ENCODE measurements around the gene ZNF524.

Gene ZNF524

GRCh38 chr19:55590109-55590508 is 10.0 kb upstream of the ZNF524 start:
- Histone ChIP-seq H3K4me2 (ENCODE audit: insufficient read depth, low read length) (no peak overlapping the region), H3K79me2 (ENCODE audit: insufficient read depth, low read length) (no peaks in the 10 kb centered on the region), H3K4me3 (ENCODE audit: low read depth in 1 of 2, low read length in 2 of 2) (no peak overlapping the region), H3K27ac (ENCODE audit: low read length) (no peak overlapping the region), H3K4me1 (ENCODE audit: insufficient read depth, low read length) (peaks cover 34% of the 10 kb centered on the region), H3K9ac (ENCODE audit: low read depth, low read length) (no peak overlapping the region), H3K9me3 (ENCODE audit: insufficient read depth, low read length, severe bottlenecking) (no peaks in the 10 kb centered on the region), H3K27me3 (ENCODE audit: insufficient read depth, low read length, poor library complexity) (no peaks in the 10 kb centered on the region), H2AFZ (ENCODE audit: low read depth, low read length) (no peak overlapping the region), H3K36me3 (ENCODE audit: insufficient read depth, low read length) (peaks cover 17% of the 10 kb centered on the region), H4K20me1 (ENCODE audit: insufficient read depth, low read length) (no peaks in the 10 kb centered on the region)
- no peak for TF ChIP-seq CTCF (IDR thresholded peaks at IDR 0.05; ENCODE audit: borderline replicate concordance, extremely low read depth, low read length, poor library complexity, severe bottlenecking)
- TF ChIP-seq EZH2 (IDR thresholded peaks at IDR 0.05; ENCODE audit: borderline replicate concordance, low read depth, low read length, severe bottlenecking), result no peak
- DNase-seq (no peak), ATAC-seq (ENCODE audit: insufficient read depth, low read depth) (no peak)

GRCh38 chr19:55590617-55591016 is 9.5 kb upstream of the ZNF524 start:
- Histone ChIP-seq H3K9me3 (ENCODE audit: insufficient read depth, low read length, severe bottlenecking) (no peaks in the 10 kb centered on the region), H3K9ac (ENCODE audit: low read depth, low read length) (no peak overlapping the region), H3K4me3 (ENCODE audit: low read depth in 1 of 2, low read length in 2 of 2) (no peak overlapping the region), H3K36me3 (ENCODE audit: insufficient read depth, low read length) (peaks cover 22% of the 10 kb centered on the region), H3K79me2 (ENCODE audit: insufficient read depth, low read length) (no peaks in the 10 kb centered on the region), H3K27ac (ENCODE audit: low read length) (no peak overlapping the region), H3K27me3 (ENCODE audit: insufficient read depth, low read length, poor library complexity) (no peaks in the 10 kb centered on the region), H2AFZ (ENCODE audit: low read depth, low read length) (no peak overlapping the region), H3K4me1 (ENCODE audit: insufficient read depth, low read length) (peaks cover 29% of the 10 kb centered on the region), H4K20me1 (ENCODE audit: insufficient read depth, low read length) (no peaks in the 10 kb centered on the region), H3K4me2 (ENCODE audit: insufficient read depth, low read length) (no peak overlapping the region)
- TF ChIP-seq EZH2 (IDR thresholded peaks at IDR 0.05; ENCODE audit: borderline replicate concordance, low read depth, low read length, severe bottlenecking) (no peak), CTCF (IDR thresholded peaks at IDR 0.05; ENCODE audit: borderline replicate concordance, extremely low read depth, low read length, poor library complexity, severe bottlenecking) (no peak)
- ATAC-seq (ENCODE audit: insufficient read depth, low read depth) (no peak), DNase-seq (peak; percentile 35)

GRCh38 chr19:55591555-55591954 is 8.5 kb upstream of the ZNF524 start:
- H3K36me3 ChIP-seq (ENCODE audit: insufficient read depth, low read length), result peaks cover 32% of the 10 kb centered on the region
- ATAC-seq (ENCODE audit: insufficient read depth, low read depth) (no peak), DNase-seq (no peak)
- no peak overlapping the region for H3K4me2 ChIP-seq (ENCODE audit: insufficient read depth, low read length)
- H3K9ac ChIP-seq (ENCODE audit: low read depth, low read length), result no peak overlapping the region
- H3K79me2 ChIP-seq (ENCODE audit: insufficient read depth, low read length), result no peaks in the 10 kb centered on the region
- H2AFZ ChIP-seq (ENCODE audit: low read depth, low read length), result no peak overlapping the region
- H4K20me1 ChIP-seq (ENCODE audit: insufficient read depth, low read length), result no peaks in the 10 kb centered on the region
- peaks cover 19% of the 10 kb centered on the region for H3K4me1 ChIP-seq (ENCODE audit: insufficient read depth, low read length)
- H3K27ac ChIP-seq (ENCODE audit: low read length), result no peak overlapping the region
- no peak for TF ChIP-seq EZH2 (IDR thresholded peaks at IDR 0.05; ENCODE audit: borderline replicate concordance, low read depth, low read length, severe bottlenecking)
- no peak for TF ChIP-seq CTCF (IDR thresholded peaks at IDR 0.05; ENCODE audit: borderline replicate concordance, extremely low read depth, low read length, poor library complexity, severe bottlenecking)
- H3K9me3 ChIP-seq (ENCODE audit: insufficient read depth, low read length, severe bottlenecking), result no peaks in the 10 kb centered on the region
- H3K4me3 ChIP-seq (ENCODE audit: low read depth in 1 of 2, low read length in 2 of 2), result no peak overlapping the region
- H3K27me3 ChIP-seq (ENCODE audit: insufficient read depth, low read length, poor library complexity), result no peaks in the 10 kb centered on the region

Data from DND-41 (cell line).